SK-N-SH treated with all-trans-retinoic acid at 6 μM for 48 hours (cell line): Measurements from ENCODE around the gene RASSF4.
A peak's percentile ranks its signal among the peaks of the same experiment; 100 is the strongest.

Experiments
- ATAC-seq: fragments of 200-7000 bp; cut with Tn5 transposase; 3 replicates; pipeline ENCODE4 v1.9.1; 2020; ENCODE audit warnings: mild to moderate bottlenecking, moderate library complexity
- BACH2 ChIP-seq: fragments of 250-450 bp; sonication (Bioruptor Pico); IDR thresholded peaks from 2 replicates; pipeline ENCODE4 v1.9.0; 2021; ENCODE audit warnings: mild to moderate bottlenecking, borderline replicate concordance
- CREB5 ChIP-seq: fragments of 250-450 bp; sonication (Bioruptor Pico); IDR thresholded peaks from 2 replicates; pipeline ENCODE4 v1.5.1; 2020; ENCODE audit warnings: low read depth, mild to moderate bottlenecking, moderate library complexity
- CSRNP3 ChIP-seq: fragments of 250-450 bp; sonication (Bioruptor Pico); IDR thresholded peaks from 2 replicates; pipeline ENCODE4 v1.5.1; 2021; ENCODE audit warnings: mild to moderate bottlenecking, moderate library complexity
- ESRRG ChIP-seq: fragments of 250-450 bp; sonication (Bioruptor Pico); IDR thresholded peaks from 2 replicates; pipeline ENCODE4 v1.6.1; 2021; ENCODE audit warnings: mild to moderate bottlenecking
- GLIS3 ChIP-seq: fragments of 250-450 bp; sonication (Bioruptor Pico); IDR thresholded peaks from 2 replicates; pipeline ENCODE4 v1.5.0; 2020; ENCODE audit warnings: mild to moderate bottlenecking, moderate library complexity
- ISL1 ChIP-seq: fragments of 250-450 bp; sonication (Bioruptor Pico); IDR thresholded peaks from 2 replicates; pipeline ENCODE4 v2.1.2; 2022; ENCODE audit warnings: mild to moderate bottlenecking, moderate library complexity
- OSR1 ChIP-seq: fragments of 250-450 bp; sonication (Bioruptor Pico); IDR thresholded peaks from 2 replicates; pipeline ENCODE4 v1.8.0; 2022; ENCODE audit warnings: moderate library complexity, mild to moderate bottlenecking, inconsistent platforms
- PPARA ChIP-seq: fragments of 250-450 bp; sonication (Bioruptor Pico); IDR thresholded peaks from 2 replicates; pipeline ENCODE4 v1.5.0; 2020; ENCODE audit warnings: mild to moderate bottlenecking, borderline replicate concordance
- RARB ChIP-seq: fragments of 250-450 bp; sonication (Bioruptor Pico); IDR thresholded peaks from 2 replicates; pipeline ENCODE4 v1.8.0; 2021; ENCODE audit warnings: mild to moderate bottlenecking, moderate library complexity
- SNAI2 ChIP-seq: fragments of 250-450 bp; sonication (Bioruptor Pico); IDR thresholded peaks from 2 replicates; pipeline ENCODE4 v1.5.0; 2020; ENCODE audit warnings: mild to moderate bottlenecking, moderate library complexity
- TOX ChIP-seq: fragments of 250-450 bp; sonication (Bioruptor Pico); IDR thresholded peaks from 2 replicates; pipeline ENCODE4 v1.8.0; 2021; ENCODE audit warnings: mild to moderate bottlenecking, moderate library complexity, borderline replicate concordance
- TSHZ2 ChIP-seq: fragments of 250-450 bp; sonication (Bioruptor Pico); IDR thresholded peaks from 2 replicates; pipeline ENCODE4 v1.5.0; 2020; ENCODE audit warnings: mild to moderate bottlenecking, moderate library complexity
- ZC3H10 ChIP-seq: fragments of 250-450 bp; sonication (Bioruptor Pico); IDR thresholded peaks from 2 replicates; pipeline ENCODE4 v1.5.1; 2021; ENCODE audit warnings: mild to moderate bottlenecking, moderate library complexity
- ZFP30 ChIP-seq: fragments of 450-650 bp; formaldehyde crosslinking; IDR thresholded peaks from 2 replicates; pipeline ENCODE4 v1.5.0; 2022; ENCODE audit warnings: mild to moderate bottlenecking, moderate library complexity
- ZNF565 ChIP-seq: fragments of 450-650 bp; formaldehyde crosslinking; conservative IDR thresholded peaks from 2 replicates; pipeline ENCODE4 v1.5.0; 2020; ENCODE audit warnings: low read depth, mild to moderate bottlenecking, moderate library complexity
- ZNF70 ChIP-seq: fragments of 450-650 bp; formaldehyde crosslinking; IDR thresholded peaks from 2 replicates; pipeline ENCODE4 v1.5.0; 2020; ENCODE audit warnings: mild to moderate bottlenecking, moderate library complexity
- ZNF8 ChIP-seq: fragments of 450-650 bp; formaldehyde crosslinking; IDR thresholded peaks from 2 replicates; pipeline ENCODE4 v1.5.0; 2020; ENCODE audit warnings: mild to moderate bottlenecking, moderate library complexity
- TF ChIP-seq, protein P1 (sequence below): fragments of 250-450 bp; sonication (Bioruptor Pico); IDR thresholded peaks from 2 replicates; pipeline ENCODE4 v1.8.0; 2021; ENCODE audit warnings: low read depth, mild to moderate bottlenecking, moderate library complexity, borderline replicate concordance

The RASSF4 gene

DNA sequence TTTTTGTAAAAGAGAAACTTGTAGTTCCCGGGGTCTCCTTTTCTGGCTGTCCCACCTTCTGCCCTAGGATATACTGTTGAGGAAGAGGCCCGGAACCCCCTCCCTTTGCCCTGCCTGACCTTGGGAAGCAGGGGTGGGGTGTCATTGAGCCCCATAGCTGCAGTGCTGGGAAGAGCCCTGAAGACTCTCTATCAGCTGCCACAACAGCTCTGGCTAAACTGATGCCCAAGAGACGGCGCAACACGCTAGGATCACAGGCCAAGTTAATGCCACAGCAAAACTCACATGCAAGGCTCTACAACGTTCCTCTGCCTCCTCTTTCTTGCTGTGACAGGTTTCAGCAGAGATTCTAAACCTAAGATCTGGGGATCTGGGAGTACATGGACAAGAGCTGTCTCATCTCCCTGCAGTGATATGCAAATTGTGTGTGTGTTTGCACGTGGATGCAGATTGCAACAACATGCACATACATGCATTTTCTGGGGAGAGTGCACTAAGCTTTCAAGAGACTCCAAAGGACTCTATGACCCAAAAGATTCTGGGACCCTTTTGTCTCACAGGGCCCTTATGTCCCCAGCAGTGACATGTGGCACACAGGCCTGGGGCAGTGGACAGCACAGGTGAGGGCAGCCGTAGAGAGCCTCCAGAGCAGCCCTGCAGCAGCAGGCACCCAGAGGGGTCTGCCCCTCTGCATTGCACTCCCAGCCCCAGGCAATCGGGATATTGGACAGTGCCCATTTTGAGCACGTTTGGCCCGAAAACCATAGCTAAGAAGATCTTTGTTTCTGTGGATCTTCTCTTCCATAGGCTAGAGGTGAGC is 2.5 kb downstream of the RASSF4 start:
- TF ChIP-seq ZNF70, result no peak
- TF ChIP-seq ESRRG (CRISPR knock-in tag), result no peak
- no peak for TF ChIP-seq BACH2 (CRISPR knock-in tag)
- TF ChIP-seq SNAI2 (CRISPR knock-in tag), result no peak
- TF ChIP-seq ZNF8 (CRISPR knock-in tag), result no peak
- no peak for TF ChIP-seq GLIS3 (CRISPR knock-in tag)
- no peak for TF ChIP-seq PPARA (CRISPR knock-in tag)
- TF ChIP-seq CREB5, result no peak
- TF ChIP-seq ZNF565 (CRISPR knock-in tag), result no peak
- no peak for TF ChIP-seq RARB (CRISPR knock-in tag)
- no peak for TF ChIP-seq ZC3H10
- TF ChIP-seq TSHZ2 (CRISPR knock-in tag), result no peak
- TF ChIP-seq, all 23 proteins: peak for 0
- ATAC-seq, result no peak

GRCh38 chr10:44962870-44963738 is 3.5 kb downstream of the RASSF4 start:
- no peak for ATAC-seq
- TF ChIP-seq OSR1 (CRISPR knock-in tag) (no peak), CSRNP3 (CRISPR knock-in tag) (no peak), SNAI2 (CRISPR knock-in tag) (no peak), ISL1 (CRISPR knock-in tag) (no peak), TOX (CRISPR knock-in tag) (no peak), ZNF70 (peak; percentile 93)

GRCh38 chr10:44963772-44964633 is 4.4 kb downstream of the RASSF4 start:
- no peak for TF ChIP-seq ZFP30
- no peak for TF ChIP-seq ZC3H10
- TF ChIP-seq ISL1 (CRISPR knock-in tag), result no peak
- TF ChIP-seq ZNF8 (CRISPR knock-in tag), result no peak
- no peak for TF ChIP-seq SNAI2 (CRISPR knock-in tag)
- TF ChIP-seq, protein P1, sequence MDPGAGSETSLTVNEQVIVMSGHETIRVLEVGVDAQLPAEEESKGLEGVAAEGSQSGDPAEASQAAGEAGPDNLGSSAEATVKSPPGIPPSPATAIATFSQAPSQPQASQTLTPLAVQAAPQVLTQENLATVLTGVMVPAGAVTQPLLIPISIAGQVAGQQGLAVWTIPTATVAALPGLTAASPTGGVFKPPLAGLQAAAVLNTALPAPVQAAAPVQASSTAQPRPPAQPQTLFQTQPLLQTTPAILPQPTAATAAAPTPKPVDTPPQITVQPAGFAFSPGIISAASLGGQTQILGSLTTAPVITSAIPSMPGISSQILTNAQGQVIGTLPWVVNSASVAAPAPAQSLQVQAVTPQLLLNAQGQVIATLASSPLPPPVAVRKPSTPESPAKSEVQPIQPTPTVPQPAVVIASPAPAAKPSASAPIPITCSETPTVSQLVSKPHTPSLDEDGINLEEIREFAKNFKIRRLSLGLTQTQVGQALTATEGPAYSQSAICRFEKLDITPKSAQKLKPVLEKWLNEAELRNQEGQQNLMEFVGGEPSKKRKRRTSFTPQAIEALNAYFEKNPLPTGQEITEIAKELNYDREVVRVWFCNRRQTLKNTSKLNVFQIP, result no peak
- TF ChIP-seq RARB (CRISPR knock-in tag), result no peak
- TF ChIP-seq TOX (CRISPR knock-in tag), result no peak
- TF ChIP-seq CSRNP3 (CRISPR knock-in tag), result no peak

More at GRCh38 chr10:44963772-44964633, 4.4 kb downstream of the RASSF4 start:
- ATAC-seq, result no peak
